ENCODE measurements around the gene C11orf16. TPM values are rescaled to one million over a fixed set of nuclear protein-coding genes. Genes with fewer than 3 reads are reported as not detected.
"Not testable (repeated sequence)": the region's sequence is repeated elsewhere in the genome, so short reads cannot be mapped to it uniquely, and the experiment has no call there.

The C11orf16 gene
- not detected in 2 replicates for total RNA-seq (2014; rRNA removed)
- percentile 10 among the genes with signal in this experiment for Bru-seq, nascent RNA
- percentile 13 among the genes with signal in this experiment for BruChase-seq, experiment 1, labeled RNA remaining after a 6-hour chase
- percentile 9 among the genes with signal in this experiment for BruChase-seq, experiment 2, labeled RNA remaining after a 2-hour chase
- long read RNA-seq = 0 reads

- no peak for ATAC-seq
- Histone ChIP-seq H2AFZ (ENCODE audit: low read length) (no peak within 1 kb of the TSS), H3K9ac (ENCODE audit: low read length) (no peak within 1 kb of the TSS), H3K4me3 (ENCODE audit: low read length) (no peak within 1 kb of the TSS), H3K9me2 (replicated peaks; ENCODE audit: low read length) (no peaks in the 10 kb centered on the region), H4K20me1 (ENCODE audit: low read length) (no peaks in the 10 kb centered on the region), H3F3A (ENCODE audit: low read length, unreplicated experiment) (no peaks in the 10 kb centered on the region), H3K79me2 (ENCODE audit: low read length) (no peaks in the 10 kb centered on the region), H3K4me2 (ENCODE audit: low read length) (no peak within 1 kb of the TSS), H3K9me3 (ENCODE audit: low read length) (no peaks in the 10 kb centered on the region), H3K36me3 (ENCODE audit: low read depth, low read length) (no peaks in the 10 kb centered on the region), H3K27me3 (ENCODE audit: low read length) (no peaks in the 10 kb centered on the region), H3K4me1 (ENCODE audit: insufficient read depth, low read length) (peaks cover 7% of the 10 kb centered on the region; the same call in 1 of the 2 replicates), H3K27ac (ENCODE audit: low read length) (no peak within 1 kb of the TSS)
- POLR2A ChIA-PET (ENCODE audit: unreplicated experiment) = no interaction called here
- TF ChIP-seq EZH2phosphoT487 (IDR thresholded peaks at IDR 0.05; ENCODE audit: borderline replicate concordance, low read length) (no peak), CTCF (conservative IDR thresholded peaks at IDR 0.05; ENCODE audit: low read depth, low read length) (no peak), EZH2 (IDR thresholded peaks at IDR 0.05; ENCODE audit: low read length, unreplicated experiment) (no peak)
- intact Hi-C loops (cut with micrococcal nuclease) = no loop called here
- DNase-seq = no peak
- no TSS peak for BruUV-seq (replicated peaks)
- CTCF ChIA-PET = no interaction called here
These were observed at the start of gene C11orf16 for GRCh38 chr11:8932564-8933180. Gene C11orf16, minus strand, starts transcription at chr11:8932947. Its CDS starts 639 bp downstream, at chr11:8932308.

- H2AFZ ChIP-seq (ENCODE audit: low read length) = no peak overlapping the region
- intact Hi-C loops (cut with micrococcal nuclease) = no loop called here
- H4K20me1 ChIP-seq (ENCODE audit: low read length) = no peaks in the 10 kb centered on the region
- no peaks in the 10 kb centered on the region for H3K9me2 ChIP-seq (replicated peaks; ENCODE audit: low read length)
- no peaks in the 10 kb centered on the region for H3K79me2 ChIP-seq (ENCODE audit: low read length)
- no TSS peak for BruUV-seq (replicated peaks)
- H3K36me3 ChIP-seq (ENCODE audit: low read depth, low read length) = no peaks in the 10 kb centered on the region
- no peak overlapping the region for H3K9ac ChIP-seq (ENCODE audit: low read length)
- no peaks in the 10 kb centered on the region for H3K9me3 ChIP-seq (ENCODE audit: low read length)
- no peak overlapping the region for H3K27ac ChIP-seq (ENCODE audit: low read length)
- H3K4me1 ChIP-seq (ENCODE audit: insufficient read depth, low read length) = no peaks in the 10 kb centered on the region
- TF ChIP-seq CTCF (conservative IDR thresholded peaks at IDR 0.05; ENCODE audit: low read depth, low read length) = no peak
- TF ChIP-seq EZH2phosphoT487 (IDR thresholded peaks at IDR 0.05; ENCODE audit: borderline replicate concordance, low read length) = no peak
- TF ChIP-seq EZH2 (IDR thresholded peaks at IDR 0.05; ENCODE audit: low read length, unreplicated experiment) = no peak
- H3K27me3 ChIP-seq (ENCODE audit: low read length) = no peaks in the 10 kb centered on the region
- ChIA-PET POLR2A (ENCODE audit: unreplicated experiment) (no interaction called here), CTCF (no interaction called here)
- no peaks in the 10 kb centered on the region for H3F3A ChIP-seq (ENCODE audit: low read length, unreplicated experiment)
- no peak overlapping the region for H3K4me2 ChIP-seq (ENCODE audit: low read length)
- no peak for DNase-seq
- no peak overlapping the region for H3K4me3 ChIP-seq (ENCODE audit: low read length)
- ATAC-seq = no peak
These were observed 47.7 kb upstream of the C11orf16 start for GRCh38 chr11:8980485-8980884.

- CTCF ChIA-PET; H3K4me3 ChIP-seq (ENCODE audit: low read length); ATAC-seq; H3K36me3 ChIP-seq (ENCODE audit: low read depth, low read length); H3K4me1 ChIP-seq (ENCODE audit: insufficient read depth, low read length); BruUV-seq (replicated peaks); H3K9ac ChIP-seq (ENCODE audit: low read length); H4K20me1 ChIP-seq (ENCODE audit: low read length); H3K9me2 ChIP-seq (replicated peaks; ENCODE audit: low read length); H3K27me3 ChIP-seq (ENCODE audit: low read length); H3K79me2 ChIP-seq (ENCODE audit: low read length); H3K27ac ChIP-seq (ENCODE audit: low read length); intact Hi-C loops (cut with micrococcal nuclease); H3K4me2 ChIP-seq (ENCODE audit: low read length); DNase-seq; H3F3A ChIP-seq (ENCODE audit: low read length, unreplicated experiment); H3K9me3 ChIP-seq (ENCODE audit: low read length); H2AFZ ChIP-seq (ENCODE audit: low read length): not testable (repeated sequence)
- POLR2A ChIA-PET (ENCODE audit: unreplicated experiment) = interaction anchor here (0.6 kb wide), 1 partner anchor 114 kb away, joined by 3 read pairs; no protein-coding TSS in a partner anchor
These were observed 46.6 kb upstream of the C11orf16 start for GRCh38 chr11:8979365-8979764.
